NCI-H82 treated with DMSO at 0.1 percent for 48 hours (cell line): ENCODE data around the gene MRPS25.

ENCODE experiments used
- DNase-seq: peaks from one replicate; lab custom pipeline; 2025; ENCODE audit not compliant: unreplicated experiment; lab: John Stamatoyannopoulos, UW

Gene MRPS25

GRCh38 chr3:15064835-15065549 is at the start of gene MRPS25:
Gene MRPS25 (minus strand): TSS chr3:15065315. CDS start chr3:15065194, 121 bp downstream.
- peak; percentile 9 for DNase-seq

GRCh38 chr3:15113884-15114283 is 48.8 kb upstream of the MRPS25 start:
- DNase-seq = no peak

GRCh38 chr3:15113471-15113870 is 48.4 kb upstream of the MRPS25 start:
- no peak for DNase-seq

GRCh38 chr3:15112011-15112410 is 46.9 kb upstream of the MRPS25 start:
- no peak for DNase-seq

GRCh38 chr3:15110206-15110605 is 45.1 kb upstream of the MRPS25 start:
- DNase-seq = no peak

GRCh38 chr3:15108869-15109268 is 43.8 kb upstream of the MRPS25 start:
- no peak for DNase-seq

GRCh38 chr3:15108082-15108545 is 43.0 kb upstream of the MRPS25 start:
- DNase-seq = peak; percentile 8

GRCh38 chr3:15107075-15107947 is 42.2 kb upstream of the MRPS25 start:
- no peak for DNase-seq

GRCh38 chr3:15102836-15103235 is 37.7 kb upstream of the MRPS25 start:
- DNase-seq = no peak

- no peak for DNase-seq
These were observed 37.1 kb upstream of the MRPS25 start for GRCh38 chr3:15102256-15102655.

- DNase-seq = no peak
These were observed 34.4 kb upstream of the MRPS25 start for GRCh38 chr3:15099364-15100098.

GRCh38 chr3:15098503-15099363 is 33.6 kb upstream of the MRPS25 start, which contains the start of gene RBSN:
Gene RBSN (minus strand): TSS chr3:15099148. CDS start chr3:15096120, 3,028 bp downstream.
- peak; percentile 45 for DNase-seq

GRCh38 chr3:15097891-15098290 is 32.8 kb upstream of the MRPS25 start:
- no peak for DNase-seq

- DNase-seq = no peak
These were observed 30.9 kb upstream of the MRPS25 start for GRCh38 chr3:15096046-15096445.

GRCh38 chr3:15094187-15094875 is 29.2 kb upstream of the MRPS25 start:
- no peak for DNase-seq

GRCh38 chr3:15092686-15093085 is 27.6 kb upstream of the MRPS25 start:
- DNase-seq = no peak

GRCh38 chr3:15091575-15091974 is 26.5 kb upstream of the MRPS25 start:
- DNase-seq = no peak

GRCh38 chr3:15089201-15089600 is 24.1 kb upstream of the MRPS25 start:
- DNase-seq = no peak

GRCh38 chr3:15086699-15087098 is 21.6 kb upstream of the MRPS25 start:
- no peak for DNase-seq

GRCh38 chr3:15086263-15086662 is 21.1 kb upstream of the MRPS25 start:
- no peak for DNase-seq
